PFSK-1 (cell line): ENCODE measurements around the gene POLR1A.

Experiments
- POLR2AphosphoS5 ChIP-seq: IDR thresholded peaks from 2 replicates; pipeline ENCODE4 v1.6.1; 2012; ENCODE audit warnings: low read depth, mild to moderate bottlenecking, control low read depth, low read length, moderate library complexity
- TAF1 ChIP-seq: IDR thresholded peaks from 2 replicates; pipeline ENCODE4 v1.6.1; 2012; ENCODE audit warnings: low read length, control low read depth, borderline replicate concordance; ENCODE audit not compliant: insufficient read depth

- TF ChIP-seq POLR2AphosphoS5, result no peak
- no peak for TF ChIP-seq TAF1
Observed at GRCh38 chr2:86074256-86074655, 31.4 kb downstream of the POLR1A start.
